GM19397 (cell line): ENCODE measurements around the gene MAP4.
"Not testable (repeated sequence)": the region's sequence is repeated elsewhere in the genome, so short reads cannot be mapped to it uniquely, and the experiment has no call there.

Experiments used
- ATAC-seq: cut with Tn5 transposase; IDR thresholded peaks from one replicate; pipeline ENCODE4 v1.9.1; 2021; ENCODE audit warnings: mild to moderate bottlenecking, moderate library complexity; ENCODE audit not compliant: unreplicated experiment

Gene MAP4

GRCh38 chr3:47849186-47849698 is 167.0 kb downstream of the MAP4 start:
- no peak for ATAC-seq

DNA sequence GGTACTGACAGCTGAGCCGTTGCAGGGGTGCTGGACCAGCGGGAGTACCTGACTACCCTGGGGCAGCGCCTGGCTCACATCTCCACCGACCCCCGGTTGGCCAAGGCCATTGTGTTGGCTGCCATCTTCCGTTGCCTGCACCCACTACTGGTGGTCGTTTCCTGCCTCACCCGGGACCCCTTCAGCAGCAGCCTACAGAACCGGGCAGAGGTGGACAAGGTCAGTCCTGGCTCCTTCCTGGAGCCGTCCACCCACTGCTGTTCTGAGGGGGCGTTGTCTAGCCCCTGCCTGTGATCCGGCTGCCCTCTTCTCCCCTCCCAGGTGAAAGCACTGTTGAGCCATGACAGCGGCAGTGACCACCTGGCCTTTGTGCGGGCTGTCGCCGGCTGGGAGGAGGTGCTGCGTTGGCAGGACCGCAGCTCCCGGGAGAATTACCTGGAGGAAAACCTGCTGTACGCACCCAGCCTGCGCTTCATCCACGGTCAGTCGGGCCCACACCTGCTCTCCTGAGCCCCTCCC is 167.6 kb downstream of the MAP4 start:
- ATAC-seq = no peak

GRCh38 chr3:47847801-47848518 is 168.3 kb downstream of the MAP4 start:
- no peak for ATAC-seq

DNA sequence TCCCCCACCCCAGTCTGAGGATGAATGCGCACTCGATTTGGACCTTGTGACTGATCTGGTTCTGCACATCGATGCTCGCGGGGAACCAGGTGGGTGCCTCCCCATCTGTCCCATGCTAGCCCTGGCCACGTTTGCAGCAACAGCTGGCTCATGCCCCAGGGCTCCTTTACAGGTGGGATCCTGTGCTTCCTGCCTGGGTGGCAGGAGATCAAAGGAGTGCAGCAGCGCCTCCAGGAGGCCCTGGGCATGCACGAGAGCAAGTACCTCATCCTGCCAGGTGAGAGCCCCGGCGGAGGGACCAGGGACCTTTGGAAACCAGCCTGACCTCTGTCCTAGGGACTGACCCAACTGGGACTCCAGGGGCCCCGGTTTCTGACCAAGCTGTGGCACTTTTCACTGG is 169.0 kb downstream of the MAP4 start:
- no peak for ATAC-seq

DNA sequence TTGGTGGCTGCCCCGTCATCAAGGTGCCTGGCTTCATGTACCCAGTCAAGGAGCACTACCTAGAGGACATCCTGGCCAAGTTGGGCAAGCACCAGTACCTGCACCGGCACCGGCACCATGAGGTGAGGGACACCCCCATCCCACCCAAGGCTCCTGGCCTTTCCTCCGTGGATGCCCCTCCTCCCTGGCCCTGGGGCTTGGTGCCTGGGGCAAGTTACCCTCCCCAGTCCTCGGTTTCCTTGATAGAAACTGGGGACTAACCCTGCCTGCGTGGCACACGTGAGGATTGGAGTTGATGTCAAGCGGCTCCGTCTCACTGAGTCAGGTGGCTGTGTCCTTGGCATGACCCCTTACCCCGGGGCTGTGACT is 169.4 kb downstream of the MAP4 start:
- ATAC-seq = no peak

- no peak for ATAC-seq
These were observed 169.9 kb downstream of the MAP4 start for GRCh38 chr3:47846186-47846879.

DNA sequence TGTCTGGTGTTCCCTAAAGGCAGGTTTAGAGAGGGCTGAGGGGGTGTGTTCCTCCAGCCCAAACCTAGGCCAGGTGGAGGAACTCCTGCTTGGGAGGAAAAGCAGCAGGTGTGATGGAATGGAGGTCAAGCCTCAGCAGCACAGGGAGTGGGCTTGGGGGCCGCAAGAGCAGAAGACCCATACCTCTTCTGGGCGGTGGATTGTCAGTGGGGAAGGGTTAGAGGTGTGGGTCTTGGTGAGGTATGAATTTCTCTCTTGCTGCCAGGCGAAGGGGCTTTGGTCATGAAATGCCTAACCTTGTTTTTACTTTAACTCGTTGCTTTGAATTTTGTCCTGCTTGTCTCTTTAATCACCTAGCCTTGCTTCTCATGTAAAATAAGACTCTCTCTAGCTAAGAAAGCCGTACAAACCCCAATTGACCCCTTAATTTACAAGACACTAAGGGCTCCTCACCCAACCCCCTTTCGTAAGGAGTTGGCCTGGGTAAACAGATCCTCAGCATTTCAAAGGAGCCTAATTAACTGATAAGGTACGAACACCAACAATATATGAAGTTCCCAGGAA is 174.3 kb downstream of the MAP4 start:
- no peak for ATAC-seq

DNA sequence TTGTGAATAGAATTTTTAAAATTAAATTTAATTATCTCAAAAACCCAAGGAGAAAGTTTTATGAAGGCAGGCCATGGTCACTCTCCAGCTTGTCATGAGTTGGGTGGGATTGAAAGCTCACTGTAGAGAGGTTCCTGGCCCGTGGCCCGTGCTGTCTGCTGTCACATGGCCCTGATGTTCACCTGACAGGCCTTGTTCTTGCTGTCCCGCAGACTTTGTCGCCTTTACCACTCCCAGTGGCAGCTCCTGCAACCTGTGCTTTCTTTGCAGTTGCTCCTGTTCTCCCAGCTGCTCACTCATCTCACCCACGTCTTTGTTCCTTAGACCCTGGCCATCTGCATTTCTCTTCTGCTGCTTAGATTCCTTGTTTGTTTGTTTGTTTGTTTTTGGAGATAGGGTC is 177.7 kb downstream of the MAP4 start:
- no peak for ATAC-seq

DNA sequence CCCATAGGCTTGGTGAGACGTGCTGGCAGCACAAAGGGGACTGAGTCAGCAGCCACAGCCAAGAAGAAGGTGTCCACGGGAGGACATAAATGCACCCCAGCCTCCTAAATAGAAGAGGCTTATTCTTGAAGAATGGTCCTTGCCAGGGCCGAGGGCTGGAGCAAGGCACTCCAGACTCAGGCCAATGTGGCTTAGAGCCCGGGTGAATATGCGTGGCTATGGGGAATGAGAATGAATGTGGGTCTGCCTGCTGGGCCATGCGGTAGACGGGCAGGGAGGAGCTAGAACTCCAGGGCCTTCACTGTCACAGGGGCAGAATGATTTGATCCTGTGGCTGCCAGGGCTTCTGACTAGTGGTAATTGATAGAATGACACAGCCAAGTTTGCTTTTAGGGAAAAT is 179.2 kb downstream of the MAP4 start:
- ATAC-seq = no peak

GRCh38 chr3:47829482-47829881 is 186.7 kb downstream of the MAP4 start:
- ATAC-seq = not testable (repeated sequence)

- no peak for ATAC-seq
These were observed 190.6 kb downstream of the MAP4 start for GRCh38 chr3:47825590-47825989.

DNA sequence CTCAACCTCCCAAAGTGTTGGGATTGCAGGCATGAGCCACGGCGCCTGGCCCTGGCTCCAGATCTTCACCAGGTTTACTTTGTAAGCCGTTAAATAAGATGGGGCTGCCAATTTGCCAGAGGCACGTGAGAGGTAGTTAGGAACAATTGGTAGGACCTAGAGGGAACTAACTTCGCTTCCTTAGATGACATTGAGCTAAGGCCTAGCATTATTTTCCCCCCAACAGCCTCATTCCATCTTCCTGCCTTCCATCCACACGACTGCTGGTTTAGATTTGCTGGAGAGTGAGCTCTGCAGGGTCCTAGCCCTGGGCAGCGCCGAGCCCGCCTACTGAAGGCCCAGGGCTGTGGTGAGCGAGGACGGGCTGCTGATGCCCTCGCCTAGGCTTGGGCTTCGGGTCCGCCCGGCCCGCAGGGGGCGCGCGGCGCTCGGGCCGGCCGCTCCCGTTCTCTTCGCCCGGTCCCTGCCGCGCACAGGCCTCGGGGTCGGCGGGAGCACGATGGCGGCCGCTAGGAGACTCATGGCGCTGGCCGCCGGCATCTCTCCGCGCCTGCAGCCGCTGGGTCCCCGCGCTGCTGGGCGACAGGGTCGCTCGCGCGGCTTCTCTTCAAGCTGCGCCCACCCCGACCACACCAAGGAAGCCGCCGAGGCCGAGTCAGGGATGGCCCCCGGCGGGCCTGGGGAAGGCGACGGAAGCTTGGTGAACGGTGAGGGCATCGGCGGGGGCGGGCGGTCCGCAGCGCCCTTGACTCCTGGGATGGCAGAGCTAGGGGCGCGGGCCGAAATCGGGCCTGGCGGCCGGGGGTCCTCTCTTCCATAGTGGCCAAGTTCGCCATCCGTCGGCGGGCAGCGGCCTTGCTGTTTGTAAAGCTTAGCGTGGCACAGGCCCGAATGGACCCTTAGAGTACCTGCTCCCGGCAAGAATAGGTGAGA is 191.4 kb downstream of the MAP4 start:
- ATAC-seq = peak; percentile 94

GRCh38 chr3:47817609-47818008 is 198.6 kb downstream of the MAP4 start:
- ATAC-seq = no peak

DNA sequence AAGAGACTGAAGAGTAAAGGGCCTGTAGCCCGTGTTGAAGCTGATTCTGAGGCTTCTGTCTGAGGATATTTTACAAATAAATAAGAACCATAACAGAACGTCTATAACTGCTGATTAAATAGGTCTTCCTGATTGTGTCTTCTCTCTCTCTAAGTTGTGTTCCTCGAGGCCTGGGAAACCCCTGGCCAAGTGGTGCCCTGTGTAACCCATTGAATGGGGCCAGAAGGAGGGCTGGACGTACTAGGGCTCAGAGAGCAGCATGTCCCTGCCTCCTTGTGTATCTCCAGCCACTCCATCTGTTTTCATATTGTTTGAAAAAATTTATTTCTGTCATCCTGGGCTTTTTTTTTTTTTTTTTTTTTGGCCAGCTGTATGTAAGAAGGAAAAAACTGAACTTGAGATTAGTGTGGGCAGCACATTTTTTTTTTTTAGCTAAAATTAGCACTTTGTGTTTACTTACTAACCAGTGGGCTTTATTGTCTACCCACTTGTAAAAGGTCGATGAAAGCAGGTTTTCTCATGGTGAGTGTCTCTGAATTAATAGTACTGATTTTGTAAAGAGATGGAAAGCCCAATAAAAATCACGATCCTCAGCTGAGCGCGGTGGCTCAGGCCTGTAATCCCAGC is 202.6 kb downstream of the MAP4 start:
- ATAC-seq = no peak

DNA sequence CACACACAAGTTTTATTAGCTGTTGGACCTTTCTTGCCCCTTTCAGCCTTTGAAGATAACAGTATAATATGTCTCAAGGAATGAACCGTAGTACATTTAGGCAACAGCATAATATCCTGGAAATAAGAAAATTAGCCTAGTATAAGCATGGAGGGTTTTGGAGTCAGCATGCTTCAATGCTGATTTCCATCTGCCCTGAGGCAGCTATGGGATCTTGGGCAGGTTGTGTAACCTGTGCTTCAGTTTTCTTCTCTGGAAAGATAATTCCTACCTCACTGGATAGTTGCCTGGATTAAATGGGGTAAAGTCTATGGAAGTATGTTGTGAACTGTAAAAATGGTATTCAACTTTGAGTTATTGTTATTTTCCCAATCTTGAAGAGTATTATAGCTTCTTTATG is 211.6 kb downstream of the MAP4 start:
- ATAC-seq = no peak

- ATAC-seq = no peak
These were observed 212.7 kb downstream of the MAP4 start for GRCh38 chr3:47803480-47804025.

DNA sequence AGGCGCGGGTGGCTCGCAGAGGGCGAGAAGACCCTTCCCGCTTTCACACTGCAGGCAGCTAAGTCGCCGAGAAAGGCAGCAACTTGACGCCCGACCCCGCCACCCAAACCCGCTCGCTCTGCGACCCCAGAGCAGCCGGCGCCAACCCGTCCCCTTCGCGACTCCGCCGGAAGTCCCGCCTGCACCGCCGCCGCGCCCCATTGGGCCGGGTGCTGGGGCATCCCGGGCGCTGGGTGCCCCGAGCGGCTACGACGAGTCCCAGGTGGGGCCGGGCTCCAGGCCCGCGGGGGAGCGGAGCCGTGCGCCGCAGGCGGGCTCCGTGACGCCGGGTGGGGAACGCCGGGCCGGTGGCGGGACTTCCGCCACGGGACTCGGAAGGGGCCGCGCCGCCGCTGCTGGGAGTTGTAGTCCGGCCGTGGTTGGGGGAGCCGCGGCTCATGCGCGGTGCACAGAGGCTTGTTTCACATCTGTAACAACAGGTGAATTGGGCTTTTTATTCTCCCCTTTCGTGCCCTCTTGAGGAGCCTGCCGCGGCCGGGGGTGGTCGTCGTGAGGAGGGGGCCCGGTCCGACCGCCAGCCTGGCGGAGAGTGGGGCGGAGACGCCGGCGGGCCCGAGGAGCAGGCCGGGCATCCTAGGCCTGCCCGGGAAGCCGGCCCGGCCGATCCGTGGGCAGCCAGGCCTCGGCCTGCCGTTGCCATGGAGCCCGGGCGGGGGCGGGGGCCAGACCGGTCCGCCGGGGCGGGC is 213.3 kb downstream of the MAP4 start, which contains the start of gene DHX30:
TSS of gene DHX30 (plus strand) at position 405 of the 746 bp plus-strand sequence. CDS start 7,546 bp downstream, outside the sequence.
- peak; percentile 94 for ATAC-seq
